Renal cortical epithelial cell (primary cell): Measurements from ENCODE around the gene MAPK14. TPM values are rescaled to one million over a fixed set of nuclear protein-coding genes. Genes with fewer than 3 reads are reported as not detected.

Experiments
- DNase-seq: peaks from one replicate; pipeline ENCODE4 v3.0.0-alpha.2; 2011; ENCODE audit warnings: low read depth
- total RNA-seq: library from RNA; depleted of rRNA; stranded (reverse); fragments of >200 nt; gene quantifications from 2 replicates; pipeline ENCODE4 v1.2.3, GENCODE V29; 2014

MAPK14 gene
- total RNA-seq, 1 donor from 2014 or later, result 86.7 TPM

GRCh38 chr6:36099869-36100483, 72.4 kb downstream of the MAPK14 start:
- no peak for DNase-seq

- DNase-seq, result no peak
These were observed 74.1 kb downstream of the MAPK14 start for GRCh38 chr6:36101691-36102090.

- DNase-seq, result no peak
These were observed 75.2 kb downstream of the MAPK14 start for GRCh38 chr6:36102853-36103252.

- DNase-seq, result no peak
These were observed 77.2 kb downstream of the MAPK14 start for GRCh38 chr6:36104836-36105235.

- no peak for DNase-seq
These were observed 81.5 kb downstream of the MAPK14 start for GRCh38 chr6:36109092-36109491.

- no peak for DNase-seq
These were observed 82.4 kb downstream of the MAPK14 start for GRCh38 chr6:36110050-36110449.

GRCh38 chr6:36110863-36111262, 83.3 kb downstream of the MAPK14 start:
- no peak for DNase-seq

- DNase-seq, result no peak
These were observed 83.9 kb downstream of the MAPK14 start for GRCh38 chr6:36111526-36111925.

- DNase-seq, result no peak
These were observed 85.4 kb downstream of the MAPK14 start for GRCh38 chr6:36113049-36113448.

GRCh38 chr6:36113703-36114102, 86.1 kb downstream of the MAPK14 start:
- no peak for DNase-seq

GRCh38 chr6:36114798-36115408, 87.3 kb downstream of the MAPK14 start:
- DNase-seq, result no peak

GRCh38 chr6:36115412-36115811, 87.8 kb downstream of the MAPK14 start:
- no peak for DNase-seq

GRCh38 chr6:36116066-36116864, 88.7 kb downstream of the MAPK14 start:
- DNase-seq, result no peak

- no peak for DNase-seq
These were observed 89.3 kb downstream of the MAPK14 start for GRCh38 chr6:36116943-36117342.

GRCh38 chr6:36117658-36118549, 90.3 kb downstream of the MAPK14 start:
- DNase-seq, result no peak

GRCh38 chr6:36118550-36119107, 91.0 kb downstream of the MAPK14 start:
- DNase-seq, result peak; percentile 71

GRCh38 chr6:36119209-36119608, 91.6 kb downstream of the MAPK14 start:
- no peak for DNase-seq

GRCh38 chr6:36120018-36120417, 92.4 kb downstream of the MAPK14 start:
- no peak for DNase-seq

GRCh38 chr6:36120539-36120938, 92.9 kb downstream of the MAPK14 start:
- DNase-seq, result no peak

- peak; percentile 70 for DNase-seq
These were observed 93.6 kb downstream of the MAPK14 start for GRCh38 chr6:36120979-36121786.
